ENCODE measurements around the gene CABS1.

- TF ChIP-seq CTCF (IDR thresholded peaks at IDR 0.05) (no peak), POLR2AphosphoS5 (IDR thresholded peaks at IDR 0.05; ENCODE audit: insufficient read depth in 1 of 2, low read depth in 1 of 2) (no peak), POLR2A (IDR thresholded peaks at IDR 0.05) (no peak)
These were observed 46.1 kb upstream of the CABS1 start for GRCh38 chr4:70288651-70289050.
